ENCODE data around the gene RAG2. TPM values are rescaled to one million over a fixed set of nuclear protein-coding genes. Genes with fewer than 3 reads are reported as not detected.

RAG2 gene
- total RNA-seq, 4 donors from 2014 or later, result not detected

DNA sequence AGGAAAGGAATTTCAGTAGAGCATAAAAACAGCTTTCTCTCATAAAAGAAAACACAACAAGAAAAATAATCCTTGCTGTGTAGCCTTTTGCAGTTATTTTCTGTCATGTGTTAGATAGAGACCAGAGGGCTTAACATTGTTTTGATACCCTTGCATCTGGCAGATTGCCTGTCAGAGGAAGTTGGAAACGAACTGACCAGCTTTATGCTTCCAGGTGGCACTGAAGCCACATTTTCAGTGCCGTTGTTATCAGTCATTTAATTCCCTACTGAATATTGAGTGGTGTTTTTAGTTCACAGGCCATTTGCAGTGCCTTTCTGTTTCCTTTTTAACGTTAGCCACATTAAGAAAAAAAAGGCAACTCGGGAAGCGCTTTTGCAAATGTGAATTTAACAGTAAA is 21.5 kb upstream of the RAG2 start:
- DNase-seq, result no peak
- no peak overlapping the region for H3K4me3 ChIP-seq
- no peaks in the 10 kb centered on the region for H3K36me3 ChIP-seq
- H3K27ac ChIP-seq, result no peak overlapping the region
- no peak for TF ChIP-seq POLR2A (IDR thresholded peaks at IDR 0.05)
- TF ChIP-seq, protein P1, sequence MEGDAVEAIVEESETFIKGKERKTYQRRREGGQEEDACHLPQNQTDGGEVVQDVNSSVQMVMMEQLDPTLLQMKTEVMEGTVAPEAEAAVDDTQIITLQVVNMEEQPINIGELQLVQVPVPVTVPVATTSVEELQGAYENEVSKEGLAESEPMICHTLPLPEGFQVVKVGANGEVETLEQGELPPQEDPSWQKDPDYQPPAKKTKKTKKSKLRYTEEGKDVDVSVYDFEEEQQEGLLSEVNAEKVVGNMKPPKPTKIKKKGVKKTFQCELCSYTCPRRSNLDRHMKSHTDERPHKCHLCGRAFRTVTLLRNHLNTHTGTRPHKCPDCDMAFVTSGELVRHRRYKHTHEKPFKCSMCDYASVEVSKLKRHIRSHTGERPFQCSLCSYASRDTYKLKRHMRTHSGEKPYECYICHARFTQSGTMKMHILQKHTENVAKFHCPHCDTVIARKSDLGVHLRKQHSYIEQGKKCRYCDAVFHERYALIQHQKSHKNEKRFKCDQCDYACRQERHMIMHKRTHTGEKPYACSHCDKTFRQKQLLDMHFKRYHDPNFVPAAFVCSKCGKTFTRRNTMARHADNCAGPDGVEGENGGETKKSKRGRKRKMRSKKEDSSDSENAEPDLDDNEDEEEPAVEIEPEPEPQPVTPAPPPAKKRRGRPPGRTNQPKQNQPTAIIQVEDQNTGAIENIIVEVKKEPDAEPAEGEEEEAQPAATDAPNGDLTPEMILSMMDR (IDR thresholded peaks at IDR 0.05), result no peak
- H3K4me1 ChIP-seq, result no peaks in the 10 kb centered on the region
- H3K9me3 ChIP-seq, result no peaks in the 10 kb centered on the region
- H3K27me3 ChIP-seq, result no peaks in the 10 kb centered on the region

DNA sequence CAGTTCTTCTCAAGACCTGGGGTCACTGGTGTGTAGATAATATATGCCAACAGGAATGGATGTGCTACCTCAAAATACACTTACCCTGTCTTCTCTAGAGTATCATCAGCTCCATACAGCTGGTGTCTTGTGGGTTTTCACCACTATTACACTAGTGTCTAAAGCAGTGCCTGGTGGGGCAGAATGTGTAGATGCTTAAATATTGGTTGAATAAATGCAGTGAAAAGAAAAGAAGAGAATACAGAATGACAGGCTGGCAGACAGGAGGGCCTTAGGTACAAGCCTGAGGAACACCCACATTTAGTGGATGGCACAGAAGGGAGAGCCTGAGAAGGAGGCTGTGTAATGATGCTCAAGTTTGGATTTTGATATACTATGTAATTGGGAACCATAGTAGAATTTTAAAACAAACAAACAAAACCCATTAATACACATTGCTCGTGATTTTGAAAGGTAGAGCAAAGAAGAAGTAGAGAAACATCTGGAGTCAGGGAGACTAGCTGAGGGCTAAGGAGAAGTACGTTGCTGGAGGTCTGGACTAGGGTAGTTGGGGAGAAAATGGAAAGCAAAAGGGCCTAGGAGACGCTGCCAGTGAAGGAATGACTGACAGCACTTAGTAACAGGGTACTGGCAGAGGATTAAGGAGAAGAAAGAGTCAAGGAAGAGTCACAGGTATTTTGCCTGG is 20.5 kb upstream of the RAG2 start:
- DNase-seq, result no peak
- Histone ChIP-seq H3K9me3 (no peaks in the 10 kb centered on the region), H3K4me1 (no peaks in the 10 kb centered on the region), H3K4me3 (no peak overlapping the region), H3K27me3 (no peaks in the 10 kb centered on the region), H3K36me3 (no peaks in the 10 kb centered on the region), H3K27ac (no peak overlapping the region)
- TF ChIP-seq, protein P1 (IDR thresholded peaks at IDR 0.05), result no peak
- TF ChIP-seq POLR2A (IDR thresholded peaks at IDR 0.05), result no peak

DNA sequence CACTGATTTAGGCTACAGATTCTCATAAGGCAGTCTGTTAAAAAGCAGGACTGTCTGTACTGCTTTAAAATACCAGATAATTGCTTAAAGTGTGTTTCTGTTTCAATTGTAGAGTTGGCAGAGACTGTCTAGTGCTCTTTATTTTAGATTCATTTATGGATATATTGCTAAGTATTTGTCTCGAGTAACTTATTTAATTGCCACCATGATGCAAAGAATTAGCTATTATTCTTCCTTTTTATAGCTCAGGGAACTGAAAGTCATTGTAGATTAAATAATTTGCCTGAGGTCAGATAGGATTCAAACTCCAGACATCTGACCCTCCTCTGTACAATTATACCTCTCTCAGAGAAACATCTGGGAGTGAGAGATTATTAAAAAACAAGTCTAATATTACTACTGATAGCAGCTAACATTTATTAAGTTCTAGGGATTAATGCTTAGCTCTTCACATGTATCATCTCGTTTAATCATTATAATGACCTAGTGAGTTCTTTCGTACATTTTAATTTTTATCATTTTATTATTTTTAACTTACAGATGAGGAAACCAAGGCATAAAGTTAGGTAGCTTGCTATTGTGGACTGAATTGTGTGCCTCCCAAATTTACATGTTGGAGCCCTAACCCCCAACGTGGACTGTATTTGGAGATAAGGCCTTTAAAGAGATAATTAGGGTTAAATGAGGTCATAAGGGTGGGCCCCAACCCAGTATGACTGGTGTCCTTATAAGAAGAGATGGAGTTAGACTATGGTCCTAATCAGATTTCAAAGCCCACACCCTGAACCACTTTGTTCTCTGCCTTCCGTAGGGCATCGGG is 19.7 kb upstream of the RAG2 start:
- no peaks in the 10 kb centered on the region for H3K9me3 ChIP-seq
- no peaks in the 10 kb centered on the region for H3K27me3 ChIP-seq
- H3K4me3 ChIP-seq, result no peak overlapping the region
- H3K36me3 ChIP-seq, result no peaks in the 10 kb centered on the region
- TF ChIP-seq, protein P1 (IDR thresholded peaks at IDR 0.05), result no peak
- no peak for TF ChIP-seq POLR2A (IDR thresholded peaks at IDR 0.05)
- H3K27ac ChIP-seq, result no peak overlapping the region
- DNase-seq, result no peak
- H3K4me1 ChIP-seq, result no peaks in the 10 kb centered on the region

DNA sequence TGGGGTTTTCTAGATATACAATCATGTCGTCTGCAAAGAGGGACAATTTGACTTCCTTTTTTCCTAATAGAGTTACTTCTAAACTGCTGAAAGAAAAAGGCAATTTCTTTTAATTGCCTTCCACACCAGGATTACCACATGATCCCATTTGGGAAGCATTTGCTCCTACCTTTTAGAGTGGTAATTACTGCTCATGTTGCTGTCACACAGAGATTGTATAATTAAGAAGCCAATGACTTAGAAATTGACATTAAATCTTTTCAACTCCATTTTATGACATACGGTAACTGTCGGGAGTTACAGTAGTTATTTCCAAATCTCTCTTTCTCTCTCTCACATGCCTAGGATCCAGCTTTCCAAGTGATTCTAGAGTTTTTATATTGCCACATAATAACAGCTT is 17.8 kb upstream of the RAG2 start:
- Histone ChIP-seq H3K27me3 (no peaks in the 10 kb centered on the region), H3K36me3 (no peaks in the 10 kb centered on the region), H3K4me1 (no peaks in the 10 kb centered on the region), H3K9me3 (no peaks in the 10 kb centered on the region), H3K4me3 (no peak overlapping the region), H3K27ac (no peak overlapping the region)
- no peak for DNase-seq
- TF ChIP-seq POLR2A (IDR thresholded peaks at IDR 0.05), result no peak
- TF ChIP-seq, protein P1 (IDR thresholded peaks at IDR 0.05), result no peak

DNA sequence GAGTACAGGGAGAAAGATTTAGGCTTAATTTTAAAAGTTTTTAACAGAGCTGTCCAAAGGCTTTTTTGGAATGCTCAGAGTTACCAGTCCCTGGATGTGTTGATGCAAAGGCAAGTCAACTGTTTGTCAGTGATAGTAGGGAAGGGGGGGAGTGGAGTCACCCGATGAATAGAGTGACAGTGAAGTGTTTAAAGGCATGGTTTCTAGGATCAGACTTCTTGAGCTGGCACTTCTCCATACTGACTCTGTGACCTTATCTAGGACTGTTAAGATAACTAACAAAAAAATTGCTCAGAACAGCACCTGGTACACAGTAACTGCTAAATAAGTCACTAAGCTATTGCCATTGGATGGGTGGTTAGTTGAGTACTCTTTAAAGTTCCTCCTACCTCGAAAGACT is 11.3 kb upstream of the RAG2 start:
- H3K4me3 ChIP-seq, result no peak overlapping the region
- no peak overlapping the region for H3K27ac ChIP-seq
- DNase-seq, result no peak
- no peaks in the 10 kb centered on the region for H3K4me1 ChIP-seq
- H3K9me3 ChIP-seq, result no peaks in the 10 kb centered on the region
- H3K36me3 ChIP-seq, result no peaks in the 10 kb centered on the region
- no peaks in the 10 kb centered on the region for H3K27me3 ChIP-seq
- TF ChIP-seq, protein P1 (IDR thresholded peaks at IDR 0.05), result no peak
- TF ChIP-seq POLR2A (IDR thresholded peaks at IDR 0.05), result no peak

Measured in Peyer's patch (tissue), 4 donors.